Effector memory CD8-positive, alpha-beta T cell (primary cell): ENCODE measurements around the gene PWWP2B.
"Not testable (repeated sequence)": the region's sequence is repeated elsewhere in the genome, so short reads cannot be mapped to it uniquely, and the experiment has no call there.

ENCODE experiments used
- ATAC-seq: fragments of 150-1000 bp; cut with Tn5 transposase; replicated peaks from 2 replicates; pipeline ENCODE4 v1.10.0; 2021; ENCODE audit warnings: mild to moderate bottlenecking, moderate library complexity
- DNase-seq, 3 experiments: peaks; one replicate each; pipeline ENCODE4 v3.0.0; 2021
- H3K27ac Mint-ChIP-seq, 2 donors: one replicate each; pipeline ENCODE4 v1.8.0; 2022; ENCODE audit warnings: mild to moderate bottlenecking in 2 of 2, mixed read lengths in 2 of 2, moderate library complexity in 2 of 2
- H3K27me3 Mint-ChIP-seq, 2 donors: one replicate each; pipeline ENCODE4 v1.8.0; 2022; ENCODE audit warnings: mixed read lengths in 2 of 2
- H3K36me3 Mint-ChIP-seq: one replicate; pipeline ENCODE4 v1.8.0; 2022; ENCODE audit warnings: mild to moderate bottlenecking, moderate library complexity, mixed read lengths; ENCODE audit not compliant: insufficient read depth
- H3K4me1 Mint-ChIP-seq, 2 donors: one replicate each; pipeline ENCODE4 v1.8.0; 2022; ENCODE audit warnings: low read depth in 2 of 2, mixed read lengths in 2 of 2
- H3K4me3 Mint-ChIP-seq, 2 donors: one replicate each; pipeline ENCODE4 v1.8.0; 2022; ENCODE audit warnings: mild to moderate bottlenecking in 2 of 2, mixed read lengths in 2 of 2, moderate library complexity in 2 of 2
- H3K9me3 Mint-ChIP-seq, 2 donors: one replicate each; pipeline ENCODE4 v1.8.0; 2022; ENCODE audit warnings: mixed read lengths in 2 of 2

Gene PWWP2B

DNA sequence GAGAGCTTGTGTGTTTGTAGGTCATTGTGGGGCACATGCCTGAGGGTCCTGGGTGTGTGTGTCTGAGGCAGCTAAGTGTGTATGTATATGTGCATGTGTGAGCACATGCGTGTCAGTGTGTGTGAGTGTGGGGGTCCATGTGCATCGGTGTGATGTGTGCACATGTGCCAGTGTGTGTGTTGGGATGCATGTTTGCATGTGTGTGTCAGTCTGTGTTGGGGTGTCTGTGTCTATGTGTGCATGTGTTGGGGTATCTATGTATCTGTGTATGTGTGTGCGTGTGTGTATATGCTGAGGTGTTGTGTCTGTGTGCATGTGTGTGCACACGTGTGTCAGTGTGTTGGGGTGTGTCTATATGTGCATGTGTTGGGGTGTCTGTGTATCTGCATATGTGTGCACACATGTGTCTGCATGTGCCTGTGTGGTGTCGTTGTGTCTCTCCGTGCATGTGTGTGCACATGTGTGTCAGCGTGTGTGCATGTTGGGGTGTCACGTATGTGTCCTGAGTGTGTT, 33.3 kb downstream of the PWWP2B start:
- Mint-ChIP-seq H3K4me1 (peaks cover 7 to 9% of the 10 kb centered on the region in 2 donors), H3K27me3 (no peaks in the 10 kb centered on the region), H3K9me3 (no peaks in the 10 kb centered on the region), H3K36me3 (peaks cover 4% of the 10 kb centered on the region), H3K27ac (peak overlapping the region in 1 of 2 donors; percentile 11), H3K4me3 (no peak overlapping the region)
- ATAC-seq (no peak), DNase-seq (no peak)

DNA sequence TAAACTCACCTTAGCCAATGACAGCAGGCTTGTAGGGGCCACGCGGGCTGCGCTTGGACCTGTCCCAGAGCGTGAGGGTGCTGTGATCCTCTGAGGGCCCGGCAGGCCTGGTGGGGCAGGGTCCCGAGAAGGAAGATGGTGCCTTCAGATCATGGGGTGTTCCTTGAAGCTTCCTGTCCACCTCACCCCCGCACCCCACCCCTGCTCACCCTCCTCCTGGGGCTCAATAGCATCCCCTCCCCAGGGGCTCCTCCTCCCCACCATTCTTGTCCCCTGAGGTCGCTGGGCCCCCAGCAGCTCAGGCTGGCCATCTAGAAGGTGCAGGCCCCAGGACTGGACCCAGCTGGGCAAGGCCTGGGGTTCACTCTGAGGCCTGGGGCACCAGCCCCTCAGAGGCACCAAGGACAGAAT, 33.9 kb downstream of the PWWP2B start:
- peaks cover 7 to 9% of the 10 kb centered on the region in 2 donors for H3K4me1 Mint-ChIP-seq

GRCh38 chr10:132431537-132432175, 34.7 kb downstream of the PWWP2B start:
- peaks cover 4% of the 10 kb centered on the region for H3K36me3 Mint-ChIP-seq
- H3K27ac Mint-ChIP-seq: no peak overlapping the region
- no peaks in the 10 kb centered on the region for H3K9me3 Mint-ChIP-seq

More for the DNA sequence above, 33.9 kb downstream of the PWWP2B start:
- DNase-seq: no peak
- Mint-ChIP-seq H3K36me3 (peaks cover 4% of the 10 kb centered on the region), H3K27me3 (no peaks in the 10 kb centered on the region), H3K4me3 (no peak overlapping the region), H3K27ac (no peak overlapping the region), H3K9me3 (no peaks in the 10 kb centered on the region)
- ATAC-seq: no peak

DNA sequence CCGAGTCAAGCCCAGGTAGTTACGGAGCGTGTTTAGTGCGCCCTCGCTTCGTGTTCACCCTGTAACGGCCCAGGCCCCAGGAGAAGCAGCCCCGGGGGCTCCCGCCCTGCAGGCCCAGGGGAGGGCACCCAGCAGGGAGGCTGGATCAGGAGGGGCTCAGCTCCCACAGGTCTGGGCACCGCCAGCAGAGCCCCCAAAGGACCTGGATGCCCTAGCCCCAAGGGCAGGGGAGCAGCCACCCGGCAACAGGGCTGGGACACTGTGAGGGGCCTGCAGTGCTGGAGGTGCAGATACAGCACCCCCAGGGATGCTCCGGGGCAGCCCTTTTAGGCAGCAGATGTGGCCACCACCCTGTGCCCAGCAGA, 35.2 kb downstream of the PWWP2B start:
- Mint-ChIP-seq H3K4me1 (peaks cover 7 to 9% of the 10 kb centered on the region in 2 donors), H3K36me3 (peaks cover 4% of the 10 kb centered on the region), H3K4me3 (no peak overlapping the region), H3K9me3 (no peaks in the 10 kb centered on the region), H3K27ac (no peak overlapping the region), H3K27me3 (no peaks in the 10 kb centered on the region)
- DNase-seq: no peak
- ATAC-seq: no peak

More at GRCh38 chr10:132431537-132432175, 34.7 kb downstream of the PWWP2B start:
- Mint-ChIP-seq H3K4me3 (no peak overlapping the region), H3K4me1 (peaks cover 7 to 9% of the 10 kb centered on the region in 2 donors), H3K27me3 (no peaks in the 10 kb centered on the region)
- ATAC-seq (no peak), DNase-seq (no peak)

DNA sequence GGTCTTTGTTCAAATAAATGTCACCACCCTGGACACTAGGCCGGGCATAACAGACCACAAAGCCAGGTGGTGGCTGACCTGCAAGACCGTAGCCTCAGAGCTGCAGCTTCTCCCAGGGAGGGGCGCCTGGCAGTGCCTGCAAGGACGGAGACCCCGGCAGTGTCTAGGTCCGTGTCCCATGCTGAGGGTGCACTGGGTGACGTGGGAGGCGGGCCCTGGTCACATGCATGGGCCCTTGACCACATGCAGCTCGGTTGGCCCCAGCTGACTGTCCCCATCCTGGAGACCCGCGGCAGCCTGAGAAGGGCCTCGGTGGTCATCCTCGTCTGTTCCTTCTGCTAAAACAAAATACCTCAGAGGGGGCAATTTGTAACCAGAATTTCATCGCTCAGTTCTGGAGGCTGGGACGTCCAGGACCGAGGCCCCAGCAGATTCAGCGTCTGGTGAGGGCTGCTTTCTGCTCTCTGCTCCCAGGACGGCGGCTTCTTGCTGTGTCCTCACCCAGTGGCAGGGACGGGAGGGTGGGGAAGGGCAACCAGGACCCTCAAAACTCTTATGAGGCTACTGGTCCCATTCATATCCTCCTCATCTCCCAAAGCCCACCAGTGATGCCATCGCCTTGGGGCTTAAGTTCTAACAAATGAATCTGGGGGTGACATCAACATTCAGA, 36.8 kb downstream of the PWWP2B start:
- Mint-ChIP-seq H3K9me3 (no peaks in the 10 kb centered on the region), H3K36me3 (peaks cover 4% of the 10 kb centered on the region), H3K4me1 (peaks cover 7 to 9% of the 10 kb centered on the region in 2 donors), H3K4me3 (no peak overlapping the region), H3K27me3 (no peaks in the 10 kb centered on the region), H3K27ac (no peak overlapping the region)
- ATAC-seq (no peak), DNase-seq (no peak)

DNA sequence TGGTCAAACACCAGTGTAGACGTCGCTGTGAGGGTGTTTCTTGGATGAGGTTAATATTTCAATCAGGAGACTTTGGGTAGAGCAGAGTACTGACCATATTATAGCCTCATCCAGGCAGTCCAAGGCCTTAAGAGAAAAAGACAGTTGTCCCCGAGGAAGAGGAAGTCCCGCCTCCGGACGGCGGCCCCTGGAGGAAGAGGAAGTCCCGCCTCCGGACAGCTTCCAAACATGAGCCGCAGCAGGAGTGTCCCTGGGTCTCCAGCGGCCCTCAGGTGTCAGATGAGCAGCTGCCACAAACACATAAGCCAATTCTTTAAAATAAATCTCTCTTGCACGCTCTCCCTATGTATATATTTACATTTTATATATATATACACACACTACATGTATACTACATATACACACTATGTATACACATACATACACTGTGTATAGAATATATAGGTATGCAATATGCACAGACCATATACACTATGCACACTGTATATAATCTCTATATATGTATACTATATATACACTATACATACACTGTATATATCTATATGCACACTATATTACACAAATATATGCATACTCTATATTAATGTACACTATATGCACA, 37.5 kb downstream of the PWWP2B start:
- DNase-seq: peak in 1 of 3 experiments; percentile 29

DNA sequence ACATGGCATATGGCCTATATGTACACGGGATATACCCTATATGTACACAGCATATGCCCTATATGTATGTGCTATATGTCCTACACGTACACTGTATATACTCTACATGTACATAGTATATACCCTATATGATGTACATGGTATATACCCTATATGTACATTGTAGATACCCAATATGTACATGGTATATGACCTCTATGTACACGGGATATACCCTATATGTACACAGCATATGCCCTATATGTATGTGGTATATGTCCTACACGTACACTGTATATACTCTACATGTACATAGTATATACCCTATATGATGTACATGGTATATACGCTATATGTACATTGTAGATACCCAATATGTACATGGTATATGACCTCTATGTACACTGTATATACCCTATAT, 38.3 kb downstream of the PWWP2B start:
- ATAC-seq, H3K27me3 Mint-ChIP-seq, H3K4me1 Mint-ChIP-seq, H3K9me3 Mint-ChIP-seq, DNase-seq, H3K4me3 Mint-ChIP-seq, H3K36me3 Mint-ChIP-seq: not testable (repeated sequence)
- H3K27ac Mint-ChIP-seq: peak overlapping the region in 1 of 2 donors; percentile 19

More for the DNA sequence above, 37.5 kb downstream of the PWWP2B start:
- H3K27me3 Mint-ChIP-seq: no peaks in the 10 kb centered on the region
- peaks cover 7 to 10% of the 10 kb centered on the region in 2 donors for H3K4me1 Mint-ChIP-seq
- H3K27ac Mint-ChIP-seq: no peak overlapping the region
- ATAC-seq: peak; percentile 61
- no peaks in the 10 kb centered on the region for H3K9me3 Mint-ChIP-seq
- H3K36me3 Mint-ChIP-seq: peaks cover 4% of the 10 kb centered on the region
- peak overlapping the region; percentile 23 to 50 for H3K4me3 Mint-ChIP-seq

- H3K4me1 Mint-ChIP-seq, H3K27me3 Mint-ChIP-seq, H3K27ac Mint-ChIP-seq, H3K9me3 Mint-ChIP-seq, H3K4me3 Mint-ChIP-seq, DNase-seq, H3K36me3 Mint-ChIP-seq, ATAC-seq: not testable (repeated sequence)
Measured at GRCh38 chr10:132436096-132436495, 39.1 kb downstream of the PWWP2B start.

DNA sequence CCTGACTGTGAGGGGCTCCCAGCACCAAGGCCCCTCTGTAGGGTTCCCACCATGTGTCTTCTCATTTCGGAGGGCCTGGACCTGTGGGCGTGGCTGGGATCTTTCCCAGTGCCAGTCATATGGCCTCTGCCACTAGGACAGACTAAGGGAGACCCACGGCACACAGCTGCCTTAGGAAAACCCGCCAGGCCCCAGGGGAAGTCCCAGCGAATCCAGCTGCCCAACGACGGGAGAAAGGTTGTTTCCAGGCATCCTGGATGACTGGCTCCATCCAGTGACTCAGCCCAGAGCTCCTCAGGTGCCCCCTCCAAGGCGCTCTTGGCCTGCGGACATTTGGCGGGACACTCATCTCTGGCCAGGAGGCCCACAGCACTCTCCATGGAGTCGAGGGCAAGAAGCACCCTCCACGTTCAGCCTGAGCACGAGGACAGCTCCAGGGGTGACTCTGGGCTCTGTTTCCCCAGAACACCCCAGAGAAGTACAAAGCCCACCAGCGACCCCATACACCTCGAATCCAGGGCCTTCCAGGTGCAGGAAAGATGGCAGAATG, 39.9 kb downstream of the PWWP2B start:
- no peaks in the 10 kb centered on the region for H3K27me3 Mint-ChIP-seq
- H3K4me3 Mint-ChIP-seq: no peak overlapping the region
- no peak overlapping the region for H3K27ac Mint-ChIP-seq
- no peaks in the 10 kb centered on the region for H3K36me3 Mint-ChIP-seq
- H3K4me1 Mint-ChIP-seq: peaks cover 5% of the 10 kb centered on the region in 2 donors
- no peaks in the 10 kb centered on the region for H3K9me3 Mint-ChIP-seq
- ATAC-seq: no peak
- no peak for DNase-seq

- no peaks in the 10 kb centered on the region for H3K36me3 Mint-ChIP-seq
- no peaks in the 10 kb centered on the region for H3K27me3 Mint-ChIP-seq
- DNase-seq (no peak), ATAC-seq (no peak)
- no peaks in the 10 kb centered on the region for H3K9me3 Mint-ChIP-seq
- no peak overlapping the region for H3K4me3 Mint-ChIP-seq
- H3K4me1 Mint-ChIP-seq: peaks cover 8% of the 10 kb centered on the region in 2 donors
- H3K27ac Mint-ChIP-seq: no peak overlapping the region
Measured at GRCh38 chr10:132437541-132437950, 40.5 kb downstream of the PWWP2B start.

DNA sequence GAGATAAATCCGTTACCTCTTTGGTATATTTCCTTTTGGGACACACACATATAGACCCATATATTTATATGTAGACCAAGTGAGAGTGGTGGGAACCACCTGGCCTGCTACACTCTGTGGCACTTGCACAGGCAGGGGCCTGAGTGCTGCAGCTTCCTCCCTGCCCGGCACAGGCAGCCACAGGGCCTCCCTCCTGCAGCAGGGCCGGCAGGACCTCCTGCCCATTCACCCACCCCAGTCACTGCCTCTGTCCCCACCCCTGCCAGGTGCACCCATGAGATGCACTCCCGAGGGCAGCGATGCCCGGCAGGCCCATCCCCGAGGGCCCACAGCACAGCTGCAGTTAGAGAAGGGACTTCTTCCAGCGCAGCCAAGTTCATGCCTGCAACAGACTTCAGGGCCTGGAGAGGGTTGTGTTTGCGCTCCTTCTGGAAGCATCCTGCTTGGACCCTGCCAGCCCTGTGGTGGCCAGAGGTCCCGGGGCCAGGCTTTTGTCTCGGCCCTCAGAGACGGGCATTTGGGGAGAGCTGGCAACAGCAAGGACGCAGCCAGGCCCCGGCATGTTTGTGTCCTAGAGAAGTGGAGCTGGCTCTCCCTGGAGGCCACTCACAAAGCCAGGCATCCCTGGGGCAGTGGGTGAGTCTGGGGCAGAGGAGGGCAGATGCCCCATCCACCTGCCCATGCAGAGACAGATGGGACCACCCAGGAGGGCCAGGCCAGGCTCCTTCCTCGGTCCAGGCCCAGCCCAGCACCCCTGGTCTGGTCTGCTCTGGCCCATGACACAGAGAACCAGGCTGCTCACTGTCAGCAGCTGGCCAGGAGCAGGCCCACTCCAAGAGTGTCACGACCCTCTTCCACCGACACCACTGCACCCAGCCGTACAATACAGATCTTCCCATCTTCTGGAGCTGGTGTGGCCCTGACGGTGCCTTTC, 41.4 kb downstream of the PWWP2B start:
- DNase-seq (no peak), ATAC-seq (no peak)
- Mint-ChIP-seq H3K27me3 (no peaks in the 10 kb centered on the region), H3K27ac (no peak overlapping the region), H3K4me3 (no peak overlapping the region), H3K9me3 (no peaks in the 10 kb centered on the region), H3K36me3 (no peaks in the 10 kb centered on the region), H3K4me1 (peaks cover 8% of the 10 kb centered on the region in 2 donors)

GRCh38 chr10:132439025-132439388, 42.0 kb downstream of the PWWP2B start:
- no peaks in the 10 kb centered on the region for H3K9me3 Mint-ChIP-seq
- H3K36me3 Mint-ChIP-seq: no peaks in the 10 kb centered on the region
- no peak overlapping the region for H3K4me3 Mint-ChIP-seq
- no peak for ATAC-seq
- H3K27me3 Mint-ChIP-seq: no peaks in the 10 kb centered on the region
- no peak overlapping the region for H3K27ac Mint-ChIP-seq
- no peak for DNase-seq
- H3K4me1 Mint-ChIP-seq: peaks cover 8 to 11% of the 10 kb centered on the region in 2 donors
